AG08395 (cell line): ENCODE data around the gene SCGB3A2.

Experiments
- DNase-seq: peaks from one replicate; pipeline ENCODE4 v3.0.0; 2012; ENCODE audit warnings: mixed read lengths, low spot score

Gene SCGB3A2, protein sequence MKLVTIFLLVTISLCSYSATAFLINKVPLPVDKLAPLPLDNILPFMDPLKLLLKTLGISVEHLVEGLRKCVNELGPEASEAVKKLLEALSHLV

DNA sequence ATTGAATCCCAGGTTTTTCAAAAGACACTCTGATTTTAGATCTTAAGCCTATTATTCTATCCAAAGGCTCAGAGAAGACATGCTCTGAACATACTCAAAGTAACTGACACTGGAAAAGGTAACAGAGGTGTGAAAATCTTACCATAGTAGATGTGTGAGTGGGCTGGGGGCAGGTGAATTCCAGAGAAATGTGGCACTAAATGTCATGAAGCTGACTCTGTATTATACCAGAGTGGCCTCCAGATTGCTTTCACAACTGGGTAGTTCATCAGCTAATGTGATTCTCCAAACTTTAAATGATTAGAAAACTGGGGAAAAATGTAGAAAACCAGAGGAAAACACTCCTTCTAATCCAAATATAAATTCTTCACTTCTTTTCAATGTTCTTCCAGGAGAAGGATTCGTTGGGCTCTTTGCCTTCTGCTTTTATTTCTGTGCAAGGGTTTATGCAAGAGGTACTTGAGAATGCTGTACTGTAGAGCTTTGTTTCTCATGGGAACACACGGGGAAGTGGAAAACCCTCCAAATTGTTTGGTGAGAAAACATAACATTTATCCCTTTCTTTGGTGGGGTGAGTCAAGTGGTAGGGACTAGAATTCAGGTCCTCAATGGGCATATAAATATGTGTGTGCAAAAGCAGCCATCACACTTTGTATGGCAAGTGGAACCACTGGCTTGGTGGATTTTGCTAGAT lies at the start of gene SCGB3A2:
Gene SCGB3A2 (plus strand): TSS at position 646 of the 694 bp plus-strand sequence. CDS start 93 bp downstream, outside the sequence.
- DNase-seq, result no peak

DNA sequence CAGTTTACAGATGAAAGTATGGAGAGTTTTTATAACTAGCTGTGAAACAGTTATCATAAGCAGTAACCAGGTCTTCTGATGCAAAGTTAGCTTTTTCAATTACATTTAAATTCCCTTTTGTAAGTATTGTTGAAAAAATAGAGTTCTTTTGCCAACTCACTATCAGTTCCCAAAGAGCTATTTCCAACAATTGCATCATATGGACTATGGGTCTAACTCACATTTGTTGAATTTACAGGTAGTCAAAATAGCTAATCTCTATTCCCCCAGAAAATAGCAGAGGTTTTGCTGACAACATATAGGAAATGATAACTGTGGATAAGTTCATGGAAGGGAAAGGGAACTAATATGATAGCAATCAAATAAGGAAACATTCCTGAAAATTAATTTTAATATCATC lies 48.5 kb upstream of the SCGB3A2 start:
- DNase-seq, result no peak

DNA sequence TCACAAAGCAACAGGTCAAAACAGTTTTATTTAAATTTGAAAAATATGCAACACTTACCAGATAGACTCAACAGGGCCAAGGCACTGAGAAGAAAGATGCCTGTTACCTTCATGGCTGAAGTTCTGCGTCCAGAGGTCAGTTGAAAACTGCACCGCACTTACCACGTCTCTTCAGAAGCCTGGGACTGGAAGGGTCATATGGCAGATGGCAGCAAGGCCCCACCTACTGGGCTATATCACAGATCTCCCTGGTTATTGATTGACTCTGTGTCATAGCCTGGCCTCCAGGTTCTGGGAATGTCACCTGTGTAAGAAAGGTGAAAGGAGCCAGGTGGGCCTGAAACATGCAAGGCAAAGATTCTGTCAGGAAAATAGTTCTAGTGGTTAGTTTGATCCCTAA lies 47.0 kb upstream of the SCGB3A2 start, which contains the start of gene SPINK1:
Gene SPINK1 (minus strand): TSS at position 207 of the 400 bp plus-strand sequence. CDS start 94 bp downstream, at position 113.
- DNase-seq, result no peak

DNA sequence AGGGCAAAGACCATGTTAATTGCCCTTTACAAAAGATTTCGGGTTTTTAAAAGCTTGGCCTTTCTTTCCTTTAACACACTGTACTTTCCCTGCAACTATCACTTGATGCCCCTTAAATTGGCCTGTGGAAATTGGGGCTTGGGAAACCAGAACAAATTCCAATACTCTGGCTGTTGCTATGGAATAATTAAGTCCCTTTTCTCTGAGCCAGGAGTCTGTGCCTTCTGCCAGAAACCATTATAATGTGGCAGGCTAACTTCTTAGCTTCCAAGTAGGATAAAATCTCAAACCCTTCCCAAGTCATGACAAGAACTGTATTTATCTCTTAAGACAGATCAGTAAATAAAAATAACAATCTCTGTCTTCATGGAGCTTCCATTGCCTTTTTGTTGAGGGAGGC lies 46.0 kb upstream of the SCGB3A2 start:
- DNase-seq, result no peak

DNA sequence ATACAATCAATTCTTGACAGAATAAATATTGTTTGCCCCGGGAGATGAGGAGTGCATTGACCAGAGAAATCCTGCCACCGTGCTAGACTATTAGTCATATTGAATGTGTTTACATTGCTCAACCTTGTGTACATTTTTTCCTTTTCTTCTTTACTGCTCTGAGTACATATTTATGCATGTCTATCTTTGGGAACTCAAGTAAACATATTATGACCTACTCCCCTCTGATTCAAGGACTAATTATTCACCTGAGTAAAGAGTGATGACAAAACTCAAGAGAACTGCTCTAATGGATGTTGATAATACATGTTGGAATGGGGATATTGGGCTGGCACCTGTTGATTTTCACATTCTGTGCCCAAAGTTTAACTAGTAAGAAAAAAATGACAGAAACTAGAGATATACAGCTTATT lies 43.1 kb upstream of the SCGB3A2 start:
- DNase-seq, result no peak

DNA sequence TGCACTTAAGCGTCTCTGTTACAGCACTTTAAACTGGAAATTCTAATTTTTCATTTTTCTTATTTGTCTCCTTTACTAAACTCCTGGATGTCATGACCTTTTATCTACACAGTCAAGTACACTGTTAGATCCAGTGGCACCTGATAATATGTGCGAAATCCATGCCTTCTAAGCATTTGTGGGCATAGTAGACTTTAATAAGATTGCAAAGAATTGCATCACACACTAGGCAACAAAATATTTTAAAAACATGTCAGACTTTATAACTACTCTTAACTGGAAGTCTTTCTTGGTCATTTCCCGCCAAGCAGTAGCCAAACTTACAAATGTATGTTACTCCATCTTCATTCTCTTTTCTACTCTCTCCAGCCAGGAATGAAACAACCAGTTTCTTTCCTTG lies 42.1 kb upstream of the SCGB3A2 start:
- DNase-seq, result no peak

DNA sequence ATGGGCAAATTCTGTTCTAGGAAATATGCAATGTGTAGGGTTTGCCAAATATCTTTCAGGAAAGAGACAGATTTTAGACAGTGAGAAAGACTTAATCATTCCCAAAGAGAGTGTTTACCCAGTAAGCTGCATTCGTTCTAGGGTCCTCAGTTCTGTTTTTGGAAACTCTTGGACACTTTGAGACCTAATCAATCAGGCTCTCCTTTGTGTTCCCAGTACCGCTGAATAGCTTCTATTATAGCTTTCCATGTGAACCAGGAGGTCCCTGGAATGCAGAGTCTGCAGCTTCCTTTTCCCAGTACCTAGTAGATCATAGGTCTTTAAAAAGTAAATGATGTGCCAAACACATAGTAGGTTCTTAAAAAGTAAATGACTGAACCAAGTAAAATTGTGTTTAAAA lies 35.6 kb upstream of the SCGB3A2 start:
- no peak for DNase-seq

DNA sequence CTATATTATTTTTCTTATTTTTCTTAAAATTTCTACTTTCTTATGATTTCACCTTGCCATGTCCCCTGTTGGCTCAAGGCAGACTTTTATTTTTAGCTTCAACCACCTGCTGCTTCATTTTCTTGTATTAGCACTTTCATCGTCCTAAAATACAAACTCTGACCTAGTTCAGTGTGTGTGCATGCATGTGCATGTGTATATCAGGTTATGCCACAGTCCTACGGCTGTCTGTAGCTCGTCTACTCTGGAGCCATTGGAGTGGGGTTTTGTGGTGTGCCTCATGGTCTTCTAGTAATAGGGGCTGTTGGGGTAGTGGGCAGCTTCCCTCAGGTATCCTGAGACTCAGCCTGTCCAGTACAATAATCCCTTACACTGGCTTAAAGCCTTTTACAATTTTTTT lies 33.7 kb upstream of the SCGB3A2 start:
- DNase-seq, result no peak

DNA sequence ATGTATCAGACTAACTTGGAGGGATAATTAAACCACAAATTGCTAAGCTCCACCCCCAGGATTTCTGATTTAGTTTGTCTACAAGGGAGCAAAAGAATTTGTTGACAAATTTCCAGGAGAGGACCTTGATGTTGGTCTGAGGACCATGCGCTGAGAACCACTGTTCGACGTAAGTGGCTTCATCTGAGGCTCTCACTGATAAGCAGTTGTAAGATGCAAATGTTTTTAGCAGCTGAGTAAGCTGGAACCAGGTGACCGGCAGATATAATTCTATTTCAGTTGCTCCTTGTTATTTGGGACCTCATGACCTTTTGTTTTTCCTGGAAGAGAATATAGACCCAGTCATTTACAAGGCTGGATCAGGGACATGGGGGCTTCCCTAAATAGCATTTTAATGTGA lies 32.9 kb upstream of the SCGB3A2 start:
- DNase-seq, result no peak

DNA sequence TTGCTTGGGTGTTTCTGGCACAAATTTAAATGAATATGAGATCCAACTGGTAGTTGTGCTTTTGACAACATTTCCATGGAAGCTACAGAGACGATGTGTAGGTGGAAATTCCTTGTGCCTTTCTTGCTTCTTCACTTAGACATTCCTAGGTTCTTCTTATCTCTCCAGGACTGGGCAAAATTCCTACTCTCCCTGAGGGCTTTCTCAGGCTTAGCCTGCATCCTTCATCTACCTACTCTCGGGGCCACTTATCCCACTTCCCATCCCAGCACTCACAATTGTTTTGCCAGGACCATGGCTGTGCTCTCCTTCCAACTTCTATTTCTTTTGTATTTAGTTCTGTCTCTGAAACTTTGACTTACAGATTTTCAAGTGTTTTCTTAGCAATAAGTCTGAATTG lies 29.3 kb upstream of the SCGB3A2 start:
- DNase-seq, result no peak

DNA sequence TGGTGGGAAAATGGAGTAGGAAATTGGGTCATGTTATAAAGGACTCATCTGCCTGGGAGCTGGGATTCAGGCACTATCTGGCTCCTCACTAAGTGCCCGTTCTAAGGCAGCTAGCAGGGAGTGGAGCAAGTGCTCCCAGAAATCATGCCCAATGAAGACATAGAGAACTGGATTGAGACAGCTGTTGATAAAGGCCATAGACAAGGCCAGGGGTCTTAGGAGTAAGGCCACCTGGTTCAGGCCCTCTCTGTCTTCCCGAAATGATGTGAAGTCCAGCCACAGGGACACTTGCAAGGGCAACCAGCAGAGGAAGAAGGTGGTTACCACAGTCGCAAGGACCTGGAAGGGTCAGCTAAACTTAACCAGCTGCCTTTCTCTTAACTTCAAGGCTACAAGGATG lies 26.9 kb upstream of the SCGB3A2 start:
- DNase-seq, result no peak

DNA sequence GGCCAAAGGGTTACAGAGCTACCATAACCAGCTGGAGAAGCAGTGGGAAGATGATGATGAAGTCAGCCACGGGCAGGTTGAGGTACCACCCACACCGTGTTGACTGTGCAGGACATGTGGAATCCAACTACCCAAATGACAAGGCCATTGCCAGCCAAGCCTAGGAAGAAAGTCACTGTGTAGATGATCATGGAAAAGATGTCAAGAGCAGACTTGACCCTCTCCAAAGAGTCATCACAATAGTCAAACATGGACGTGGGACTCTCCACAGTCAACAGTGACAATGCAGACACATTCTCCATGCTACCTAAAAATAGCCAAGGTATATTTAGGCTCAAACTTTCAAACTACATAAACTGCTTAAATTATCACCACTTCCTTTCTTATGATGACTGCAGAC lies 26.1 kb upstream of the SCGB3A2 start:
- no peak for DNase-seq

DNA sequence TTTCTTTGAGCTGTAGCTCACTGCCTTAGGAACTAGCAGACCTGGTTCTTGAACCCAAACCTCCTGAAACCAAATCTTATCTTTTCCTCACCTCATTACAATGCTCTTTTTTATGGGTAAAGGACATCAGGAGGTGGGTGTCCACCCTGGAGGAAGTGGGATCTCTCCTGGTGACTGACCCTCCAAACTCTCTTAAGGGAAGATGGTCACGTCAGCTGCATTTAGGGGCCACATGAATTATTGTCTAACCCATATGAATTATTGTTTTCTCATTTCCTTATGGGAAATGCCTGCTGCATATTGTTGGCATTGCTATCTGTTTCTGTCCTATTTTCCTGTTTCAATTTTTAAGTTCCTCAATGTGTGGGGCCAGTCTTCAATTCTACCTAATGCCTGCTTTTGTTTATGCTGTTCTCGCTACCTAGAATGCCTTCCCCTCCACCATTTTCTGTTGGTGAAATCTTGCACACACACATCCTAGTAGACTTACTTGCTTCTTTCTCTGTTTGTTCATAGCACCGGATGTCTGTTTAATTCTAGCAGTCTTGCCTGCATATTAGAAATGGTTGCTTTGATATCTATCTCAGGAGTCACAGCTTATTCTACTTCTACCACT lies 25.0 kb upstream of the SCGB3A2 start:
- DNase-seq, result no peak

DNA sequence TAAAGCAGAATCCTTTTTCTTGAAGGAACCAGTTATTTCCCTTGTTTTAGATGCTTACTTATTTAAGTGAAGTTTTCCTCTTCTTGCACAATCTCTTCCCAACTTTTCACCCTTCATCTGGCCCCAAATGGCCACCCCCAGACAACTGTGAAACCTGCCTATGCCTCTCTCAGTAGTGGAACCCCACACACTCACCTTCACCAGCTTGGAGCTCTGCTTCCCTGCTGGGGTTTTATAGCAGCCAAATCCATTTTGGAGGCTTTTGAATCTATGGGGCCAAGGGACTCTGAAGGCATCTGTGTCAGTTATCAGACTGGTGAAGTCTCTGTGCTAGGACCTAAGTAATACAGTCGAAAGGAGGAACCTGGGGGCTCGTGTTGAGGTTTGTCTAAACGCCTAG lies 24.2 kb upstream of the SCGB3A2 start:
- DNase-seq, result no peak

DNA sequence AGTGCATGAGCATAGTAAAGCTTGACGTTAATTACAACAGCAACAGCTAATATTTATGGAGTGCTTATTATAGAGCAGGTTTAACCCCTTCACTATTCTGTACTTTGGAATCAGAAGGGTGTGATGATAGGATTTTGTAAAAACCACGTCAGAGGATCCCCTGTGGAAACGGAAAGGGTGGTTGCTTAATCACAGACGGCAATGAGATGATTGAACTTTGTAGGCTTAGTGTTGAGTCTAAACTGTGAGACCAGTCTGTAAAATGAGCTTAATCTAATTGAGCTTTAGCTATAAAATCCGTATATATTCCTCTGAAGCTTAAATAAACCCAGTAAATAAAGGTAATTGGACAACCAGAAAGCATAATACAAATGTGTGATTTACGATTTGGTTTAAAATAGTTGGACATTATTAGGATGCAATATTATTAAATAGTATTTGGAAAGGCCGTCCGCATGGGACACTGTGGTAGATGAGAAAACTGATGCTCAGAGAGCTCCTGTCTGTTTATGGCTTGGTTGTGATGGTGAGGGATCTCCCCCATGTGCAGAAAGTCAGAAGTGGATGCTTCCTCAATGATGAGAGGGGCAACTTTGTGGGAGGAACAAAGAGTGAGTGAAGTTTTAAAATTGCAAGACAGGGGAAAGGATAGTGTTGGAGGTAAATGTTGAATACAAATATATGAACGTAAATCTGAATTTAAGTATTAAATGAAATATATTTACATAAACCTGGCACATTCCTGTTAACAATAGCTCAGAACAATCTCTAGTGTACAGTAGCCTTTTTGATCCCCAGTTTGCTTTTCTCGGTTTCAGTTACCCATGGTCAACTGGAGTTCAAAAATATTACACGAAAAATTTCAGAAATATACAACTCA lies 23.4 kb upstream of the SCGB3A2 start:
- no peak for DNase-seq

DNA sequence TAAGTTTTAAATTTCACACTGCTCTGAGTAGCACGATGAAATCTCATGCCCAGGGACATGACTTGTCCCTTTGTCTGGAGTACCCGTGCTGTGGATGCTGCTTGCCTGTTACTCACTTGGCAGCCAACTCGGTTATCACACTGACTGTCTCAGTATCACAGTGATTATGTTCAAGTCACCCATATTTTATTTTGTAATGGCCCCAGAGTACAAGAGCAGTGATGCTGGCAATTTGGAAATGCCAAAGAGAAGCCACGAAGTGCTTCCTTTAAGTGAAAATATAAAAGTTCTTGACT lies 22.8 kb upstream of the SCGB3A2 start:
- no peak for DNase-seq

DNA sequence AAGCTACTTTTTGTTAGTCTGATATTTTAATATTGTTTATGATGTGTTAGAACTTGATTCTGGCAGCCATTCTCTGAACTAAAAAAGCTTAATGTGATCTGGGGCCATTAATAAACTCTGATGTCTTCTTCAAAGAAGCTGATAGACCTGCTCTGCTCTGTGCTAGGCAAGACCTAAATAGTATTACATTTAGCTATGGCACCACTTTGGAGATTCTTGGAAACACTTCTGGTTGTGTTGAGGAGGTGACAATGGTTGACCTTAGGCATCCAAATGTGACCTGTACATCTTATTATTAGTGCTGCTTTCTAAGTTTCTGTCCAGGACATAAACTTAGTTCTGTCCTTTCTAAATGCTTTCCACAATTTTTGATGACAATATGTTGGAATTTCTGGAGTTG lies 21.7 kb upstream of the SCGB3A2 start:
- DNase-seq, result no peak

DNA sequence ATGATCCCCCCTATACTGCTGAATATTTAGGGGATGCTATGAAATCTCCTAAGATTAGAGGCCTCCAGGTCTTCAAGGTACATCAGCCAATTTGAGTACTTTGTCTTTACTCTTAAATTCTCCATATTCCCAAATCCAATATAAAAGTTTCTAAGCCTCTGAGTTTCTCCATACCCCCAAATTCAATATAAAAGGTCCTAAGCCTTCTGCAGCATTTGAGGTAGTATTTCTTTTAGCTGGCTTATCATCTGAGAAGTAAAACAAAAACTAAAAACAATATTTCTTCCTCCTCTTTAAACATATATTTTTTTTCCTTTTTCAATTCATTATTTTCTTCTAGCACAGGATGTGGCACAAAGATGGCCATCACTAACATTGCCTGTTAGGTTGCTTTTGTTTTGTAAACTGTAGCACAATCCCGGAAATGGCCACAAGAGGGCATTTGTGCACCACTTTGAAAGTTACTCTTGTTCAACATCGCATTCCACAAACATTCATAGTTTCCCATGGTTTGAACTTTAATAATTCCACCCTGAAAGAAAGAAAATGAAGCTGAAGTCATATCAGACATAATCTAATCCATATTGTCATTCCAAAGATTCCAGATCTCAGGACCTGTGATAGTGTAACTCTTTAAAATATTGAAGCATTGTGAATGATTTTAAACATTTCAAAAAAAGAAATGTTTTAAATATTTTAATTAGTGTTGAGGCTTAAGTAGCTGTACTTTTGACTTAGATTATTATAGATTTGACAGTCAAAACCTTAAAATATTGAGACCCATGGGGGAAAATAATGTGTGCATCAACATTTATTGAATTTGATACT lies 21.0 kb upstream of the SCGB3A2 start:
- DNase-seq, result peak; percentile 58

DNA sequence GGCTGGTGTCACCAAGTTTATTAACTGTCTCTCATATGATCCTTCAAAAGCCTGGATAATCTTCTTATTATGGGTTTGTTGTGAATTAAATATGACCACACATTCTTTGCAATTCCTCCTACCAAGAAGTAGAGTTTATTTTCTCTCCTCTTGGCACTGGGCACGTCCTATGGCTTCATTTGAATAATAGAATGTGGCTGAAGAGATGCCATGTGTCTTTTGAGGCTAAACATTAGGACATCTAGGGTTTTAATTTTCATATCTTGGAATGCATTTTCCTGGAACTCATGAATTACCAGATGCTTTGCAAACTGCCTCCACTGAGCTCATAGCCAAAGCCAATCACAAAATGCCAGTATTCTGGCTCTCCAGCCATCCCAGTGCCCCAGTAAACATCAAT lies 19.9 kb upstream of the SCGB3A2 start:
- no peak for DNase-seq

DNA sequence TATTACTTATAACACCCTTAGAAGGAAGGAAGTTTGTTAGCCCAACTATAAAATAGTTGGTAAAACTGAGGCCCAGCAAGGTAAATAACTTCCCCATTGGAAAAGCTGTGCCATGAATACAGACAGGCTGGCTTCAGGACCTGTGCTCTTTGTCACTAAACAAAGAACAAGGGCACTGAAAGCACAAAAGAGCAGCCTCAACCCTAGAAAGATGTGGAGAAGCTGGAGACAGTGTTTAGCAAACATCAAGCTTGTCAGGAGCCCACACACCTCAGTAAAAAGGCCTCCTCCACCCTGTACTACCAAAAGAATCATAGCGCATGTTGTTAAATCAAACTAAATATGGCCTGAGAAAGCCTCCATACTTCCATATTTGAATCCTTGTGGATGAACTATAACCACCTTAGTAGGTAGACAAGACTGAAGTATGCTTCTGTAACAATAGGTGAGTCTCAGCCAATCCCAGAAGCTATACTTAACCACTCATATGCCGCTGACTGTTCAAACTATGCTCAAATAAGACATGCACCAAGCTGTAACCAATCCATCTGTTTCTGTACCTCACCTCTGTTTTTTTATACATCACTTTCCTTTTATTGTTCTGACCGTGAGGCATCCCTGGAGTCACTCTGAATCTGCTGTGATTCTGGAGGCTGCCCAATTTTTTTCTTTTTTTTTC lies 18.4 kb upstream of the SCGB3A2 start:
- no peak for DNase-seq

DNA sequence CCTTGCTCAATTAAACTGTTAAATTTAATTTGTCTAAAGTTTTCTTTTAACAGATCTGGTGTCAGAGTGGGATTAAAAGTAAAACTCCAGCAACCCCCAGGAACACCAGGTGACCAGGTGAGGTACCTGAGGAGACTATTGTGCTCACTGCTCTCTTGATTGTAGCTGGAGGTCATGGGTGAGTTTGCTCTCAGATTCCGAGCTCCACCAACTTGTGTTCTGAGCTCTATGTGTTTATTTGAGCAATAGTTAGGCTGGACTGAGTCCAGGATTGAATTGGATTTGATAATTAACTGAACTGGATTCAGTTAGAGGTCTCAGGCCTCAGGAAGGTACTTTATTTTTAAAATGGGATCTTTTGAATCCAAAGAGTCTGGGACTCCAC lies 17.9 kb upstream of the SCGB3A2 start:
- no peak for DNase-seq
